IMR-90 (cell line): ENCODE data around the gene SLC41A1.

Experiments used
- BHLHE40 ChIP-seq: fragments of 150-350 bp; IDR thresholded peaks from 2 replicates; pipeline ENCODE4 v1.6.1; 2016; ENCODE audit warnings: mild to moderate bottlenecking, low read depth, low read length
- CEBPB ChIP-seq: IDR thresholded peaks from 2 replicates; pipeline ENCODE4 v1.6.1; 2012; ENCODE audit warnings: low read depth, low read length, improper control_type of control experiment
- CHD1 ChIP-seq: IDR thresholded peaks from 2 replicates; pipeline ENCODE4 v1.6.1; 2012; ENCODE audit warnings: low read depth, low read length, improper control_type of control experiment
- FOS ChIP-seq: fragments of 150-350 bp; IDR thresholded peaks from 2 replicates; pipeline ENCODE4 v1.6.1; 2016; ENCODE audit warnings: low read depth, low read length
- POLR2A ChIP-seq: IDR thresholded peaks from 2 replicates; pipeline ENCODE4 v1.6.1; 2012; ENCODE audit warnings: mild to moderate bottlenecking, low read depth, low read length
- RAD21 ChIP-seq: IDR thresholded peaks from 2 replicates; pipeline ENCODE4 v1.6.1; 2012; ENCODE audit warnings: low read length, improper control_type of control experiment
- RCOR1 ChIP-seq: IDR thresholded peaks from 2 replicates; pipeline ENCODE4 v1.6.1; 2012; ENCODE audit warnings: mild to moderate bottlenecking, low read length, improper control_type of control experiment; ENCODE audit not compliant: insufficient replicate concordance
- RFX5 ChIP-seq: IDR thresholded peaks from 2 replicates; pipeline ENCODE4 v1.8.0; 2012; ENCODE audit warnings: low read depth, mild to moderate bottlenecking, low read length, moderate library complexity
- TF ChIP-seq, protein P1 (sequence below): conservative IDR thresholded peaks from 2 replicates; pipeline ENCODE4 v1.5.1; 2012; ENCODE audit warnings: mild to moderate bottlenecking, low read depth, low read length, improper control_type of control experiment
- TF ChIP-seq, protein P2 (sequence below): fragments of 150-350 bp; IDR thresholded peaks from 2 replicates; pipeline ENCODE4 v1.6.1; 2017; ENCODE audit warnings: mild to moderate bottlenecking, antibody characterized with exemption, low read length, low read depth

DNA sequence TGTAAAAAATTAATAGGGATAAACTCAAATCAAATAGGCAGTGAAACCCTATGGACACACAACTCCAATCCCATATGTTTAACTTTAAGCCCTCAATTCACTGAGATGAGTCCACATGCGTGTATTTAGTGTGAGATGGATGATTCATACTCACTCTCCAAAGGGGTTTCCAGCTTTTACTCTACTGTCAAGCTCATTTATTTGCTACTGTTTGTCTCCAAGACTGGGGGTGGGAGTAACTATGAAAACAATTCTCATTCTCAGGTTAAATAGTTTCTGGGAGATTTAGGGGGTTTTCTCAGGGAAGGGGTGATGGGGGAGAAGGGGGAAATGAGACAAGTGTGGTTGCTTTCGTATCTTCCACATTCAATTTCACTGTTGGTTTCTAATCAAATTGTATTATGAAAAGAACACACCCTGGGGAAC, 40.4 kb downstream of the SLC41A1 start:
- TF ChIP-seq, protein P1, sequence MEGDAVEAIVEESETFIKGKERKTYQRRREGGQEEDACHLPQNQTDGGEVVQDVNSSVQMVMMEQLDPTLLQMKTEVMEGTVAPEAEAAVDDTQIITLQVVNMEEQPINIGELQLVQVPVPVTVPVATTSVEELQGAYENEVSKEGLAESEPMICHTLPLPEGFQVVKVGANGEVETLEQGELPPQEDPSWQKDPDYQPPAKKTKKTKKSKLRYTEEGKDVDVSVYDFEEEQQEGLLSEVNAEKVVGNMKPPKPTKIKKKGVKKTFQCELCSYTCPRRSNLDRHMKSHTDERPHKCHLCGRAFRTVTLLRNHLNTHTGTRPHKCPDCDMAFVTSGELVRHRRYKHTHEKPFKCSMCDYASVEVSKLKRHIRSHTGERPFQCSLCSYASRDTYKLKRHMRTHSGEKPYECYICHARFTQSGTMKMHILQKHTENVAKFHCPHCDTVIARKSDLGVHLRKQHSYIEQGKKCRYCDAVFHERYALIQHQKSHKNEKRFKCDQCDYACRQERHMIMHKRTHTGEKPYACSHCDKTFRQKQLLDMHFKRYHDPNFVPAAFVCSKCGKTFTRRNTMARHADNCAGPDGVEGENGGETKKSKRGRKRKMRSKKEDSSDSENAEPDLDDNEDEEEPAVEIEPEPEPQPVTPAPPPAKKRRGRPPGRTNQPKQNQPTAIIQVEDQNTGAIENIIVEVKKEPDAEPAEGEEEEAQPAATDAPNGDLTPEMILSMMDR = no peak
- TF ChIP-seq RFX5 = no peak
- TF ChIP-seq RAD21 = no peak
- no peak for TF ChIP-seq POLR2A
- TF ChIP-seq RCOR1 = no peak
- TF ChIP-seq, protein P2, sequence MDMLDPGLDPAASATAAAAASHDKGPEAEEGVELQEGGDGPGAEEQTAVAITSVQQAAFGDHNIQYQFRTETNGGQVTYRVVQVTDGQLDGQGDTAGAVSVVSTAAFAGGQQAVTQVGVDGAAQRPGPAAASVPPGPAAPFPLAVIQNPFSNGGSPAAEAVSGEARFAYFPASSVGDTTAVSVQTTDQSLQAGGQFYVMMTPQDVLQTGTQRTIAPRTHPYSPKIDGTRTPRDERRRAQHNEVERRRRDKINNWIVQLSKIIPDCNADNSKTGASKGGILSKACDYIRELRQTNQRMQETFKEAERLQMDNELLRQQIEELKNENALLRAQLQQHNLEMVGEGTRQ = no peak
- no peak for TF ChIP-seq BHLHE40
- 0 out of 2 replicates have a peak, but pooled peaks have one; percentile 13 for TF ChIP-seq FOS
- TF ChIP-seq CHD1 = no peak
- no peak for TF ChIP-seq CEBPB
